HTERT RPE-1 (cell line): ENCODE measurements around the gene MRPS6.

Experiments
- in situ Hi-C: fragments of 300-500 bp; cut with MboI; formaldehyde crosslinking; loops from 4 replicates; pipeline ENCODE4 v1.14.3; 2020; ENCODE audit warnings: low sequenced_read_pairs

The MRPS6 gene

GRCh38 chr21:34065027-34065426 lies 8.4 kb upstream of the MRPS6 start:
- in situ Hi-C loops = no loop called here

DNA sequence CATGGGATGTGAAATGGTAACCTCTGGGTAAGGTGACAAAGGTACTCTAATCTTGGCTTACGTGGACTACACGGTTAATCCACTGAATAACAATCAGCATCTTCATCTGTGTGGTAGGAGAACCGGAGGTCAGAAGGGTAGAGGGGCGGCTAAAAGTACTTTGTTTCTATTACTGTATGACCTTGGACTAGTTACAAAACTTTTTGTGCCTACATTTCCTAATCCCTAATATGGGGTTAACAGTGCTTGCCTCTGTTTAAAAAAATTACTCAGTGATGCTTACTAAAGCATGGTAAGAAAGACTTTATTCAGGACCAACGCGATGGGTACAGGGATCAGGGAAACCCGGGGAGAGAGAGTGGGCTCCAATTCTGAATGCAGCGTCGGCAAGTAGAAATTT lies 1.7 kb upstream of the MRPS6 start:
- in situ Hi-C loops = no loop called here

GRCh38 chr21:34072145-34073031 lies 990 bp upstream of the MRPS6 start:
- in situ Hi-C loops = no loop called here

DNA sequence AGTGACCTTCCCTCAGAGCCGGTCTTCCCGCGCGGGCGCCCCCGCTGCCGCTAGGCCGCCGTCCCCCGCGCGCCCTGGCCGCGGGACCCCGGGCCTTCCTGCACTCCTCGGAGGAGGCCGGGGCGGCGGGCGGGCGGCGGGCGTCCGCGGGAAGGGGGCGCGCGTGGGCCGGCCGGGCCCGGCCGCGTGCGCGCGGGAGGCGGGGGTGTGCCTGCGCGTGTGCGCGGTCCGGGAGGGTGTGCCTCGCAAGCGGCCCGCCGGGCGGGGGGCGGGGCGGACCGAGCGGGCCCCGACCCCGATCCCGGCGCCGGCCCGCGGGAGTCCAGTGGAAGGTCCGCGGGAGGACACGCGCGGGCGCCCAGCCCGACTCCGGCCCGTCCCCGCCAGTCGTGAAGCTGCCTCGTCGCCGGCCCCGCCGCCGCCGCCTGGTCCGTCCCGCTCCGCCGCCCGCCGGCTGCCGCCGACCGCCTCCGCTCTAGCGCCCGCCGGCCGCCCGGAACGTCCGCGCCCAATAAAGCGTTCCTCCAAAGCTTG lies 438 bp downstream of the MRPS6 start:
- in situ Hi-C loops = no loop called here

- in situ Hi-C loops = no loop called here
These were observed 1.1 kb downstream of the MRPS6 start for GRCh38 chr21:34074283-34075090.

DNA sequence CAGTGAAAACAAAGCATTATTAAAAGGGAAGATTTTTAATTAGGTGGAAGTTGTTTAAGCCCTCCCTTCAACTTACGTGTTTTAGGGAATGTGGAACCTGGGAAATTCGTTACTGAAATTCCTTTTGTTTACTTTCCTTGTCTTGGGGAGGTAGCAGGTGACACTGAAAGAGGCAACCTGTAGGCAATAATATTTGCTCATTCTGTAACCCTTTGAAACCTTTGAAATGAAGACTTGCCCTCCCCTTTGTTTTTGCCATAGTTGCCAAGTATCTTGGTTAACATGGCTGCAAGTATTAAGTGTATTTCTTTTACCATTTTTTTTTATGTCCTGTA lies 1.7 kb downstream of the MRPS6 start:
- in situ Hi-C loops = no loop called here

DNA sequence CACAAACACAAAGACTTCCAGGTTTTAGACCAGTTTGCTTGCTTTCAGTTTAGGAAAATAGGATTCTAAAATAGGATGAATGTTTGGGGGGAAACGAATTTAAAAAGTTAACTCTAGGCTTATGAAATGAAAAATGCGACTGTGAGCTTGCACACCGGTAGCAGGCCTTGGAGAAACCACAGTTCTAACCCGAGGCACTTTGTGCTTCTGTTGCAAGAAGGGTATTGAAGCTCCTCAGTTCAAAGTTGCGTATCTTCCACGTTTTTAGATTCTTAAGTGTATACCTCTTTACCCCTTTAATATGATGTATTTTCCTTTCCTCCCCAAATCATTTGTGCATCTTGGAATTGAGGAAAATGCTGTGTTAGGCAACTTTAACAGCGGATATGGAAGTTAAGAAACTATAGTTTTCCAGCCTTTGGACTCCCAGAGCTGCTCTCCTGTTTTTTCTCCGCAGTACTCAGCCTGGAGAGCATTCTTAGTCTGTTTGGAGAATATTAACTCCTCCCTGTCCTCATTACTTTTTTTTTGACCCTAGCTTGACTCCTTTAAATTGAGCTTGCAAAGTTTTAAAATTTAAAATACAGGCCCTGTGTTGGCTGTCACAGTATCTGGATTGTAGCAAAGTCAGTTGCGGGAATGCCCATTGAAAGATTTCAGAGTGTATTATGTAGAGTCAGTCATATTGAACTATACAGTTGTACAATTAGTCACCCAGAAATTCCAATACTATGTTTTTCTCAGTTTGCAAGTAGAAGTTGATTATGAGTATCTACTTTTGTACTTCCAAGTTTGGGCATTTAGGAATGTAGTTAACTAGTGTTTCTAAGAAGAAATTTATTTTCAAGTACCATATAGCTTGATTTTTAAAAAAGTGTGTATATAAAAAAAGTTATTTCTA lies 2.6 kb downstream of the MRPS6 start:
- in situ Hi-C loops = no loop called here

DNA sequence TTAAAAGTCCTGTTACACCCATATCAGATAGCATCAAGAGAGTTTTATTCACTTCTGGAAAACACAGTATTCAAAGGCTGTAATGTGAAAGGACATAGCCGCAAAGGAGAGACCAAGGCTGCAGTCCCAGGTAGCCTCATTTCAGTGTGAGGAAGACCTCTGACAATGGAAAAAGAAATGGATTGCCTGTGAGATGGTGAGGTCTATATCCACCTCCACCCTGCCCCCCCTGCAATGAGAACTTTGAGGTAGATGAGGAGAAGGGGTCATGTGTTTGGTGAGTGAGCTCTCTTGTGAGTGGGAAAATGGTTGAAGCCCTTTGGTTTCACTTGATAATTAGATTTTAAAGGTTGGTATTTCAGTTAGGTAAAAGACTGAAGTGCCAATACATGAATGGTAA lies 3.5 kb downstream of the MRPS6 start:
- in situ Hi-C loops = no loop called here

DNA sequence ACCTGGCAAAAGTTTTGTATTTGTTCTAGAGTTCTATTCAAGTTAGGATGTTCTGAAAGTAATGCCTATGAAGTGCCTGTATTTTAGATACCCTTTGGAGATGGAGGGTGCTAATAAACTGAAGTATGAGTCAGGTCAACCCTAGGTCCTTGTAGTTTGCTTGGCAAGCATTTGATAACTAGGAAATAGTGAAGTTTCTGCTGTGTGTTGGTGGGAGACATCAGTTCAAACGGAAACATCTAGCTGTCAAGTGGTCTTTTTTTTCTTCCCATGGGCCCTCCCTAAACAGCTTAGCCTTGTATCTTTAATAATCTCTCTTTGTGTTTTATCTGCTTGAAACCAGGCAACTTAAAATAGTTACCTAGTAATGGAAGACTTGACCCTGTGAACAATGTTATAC lies 4.5 kb downstream of the MRPS6 start:
- in situ Hi-C loops = no loop called here

GRCh38 chr21:34078915-34079314 lies 5.5 kb downstream of the MRPS6 start:
- in situ Hi-C loops = no loop called here

- in situ Hi-C loops = no loop called here
These were observed 7.3 kb downstream of the MRPS6 start for GRCh38 chr21:34080710-34081109.

DNA sequence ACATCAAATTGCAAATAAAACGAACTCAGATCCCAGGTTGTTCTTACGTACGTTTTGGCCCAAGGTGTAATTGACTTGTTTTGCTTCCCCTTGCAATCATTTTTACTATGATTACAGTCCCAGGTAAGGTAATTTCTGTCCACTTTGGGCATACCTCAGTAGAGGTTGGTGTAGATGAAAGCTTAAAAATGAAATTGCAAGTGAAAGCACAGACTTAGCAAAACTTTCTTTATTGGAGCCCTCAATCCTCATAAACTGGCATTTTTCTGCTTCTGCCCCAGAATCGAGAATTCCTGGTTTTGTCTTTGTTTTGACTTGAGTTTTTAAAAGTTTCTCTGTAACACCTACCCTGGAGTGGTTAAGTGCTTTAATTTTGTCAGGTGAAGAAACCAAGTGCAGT lies 9.4 kb downstream of the MRPS6 start:
- in situ Hi-C loops = no loop called here

DNA sequence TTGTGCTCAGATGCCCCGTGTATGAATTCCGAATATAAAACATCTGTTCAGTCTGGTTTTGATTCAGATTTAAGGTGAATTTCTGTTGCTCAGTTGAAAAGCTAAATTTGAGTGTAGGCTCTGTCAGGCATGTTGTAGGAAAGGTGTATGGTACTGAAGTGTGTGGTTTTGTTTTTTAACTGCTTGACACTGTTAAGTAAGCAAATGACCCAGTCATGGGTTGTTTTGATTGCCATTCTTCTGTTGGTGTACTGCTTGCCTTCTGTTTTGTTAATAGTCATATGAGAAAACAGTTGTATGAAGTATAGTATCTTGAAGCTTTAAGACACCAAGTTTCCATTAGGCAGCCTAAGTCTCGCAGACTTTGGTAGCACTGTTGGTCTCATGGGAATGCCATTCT lies 10.0 kb downstream of the MRPS6 start:
- in situ Hi-C loops = no loop called here

DNA sequence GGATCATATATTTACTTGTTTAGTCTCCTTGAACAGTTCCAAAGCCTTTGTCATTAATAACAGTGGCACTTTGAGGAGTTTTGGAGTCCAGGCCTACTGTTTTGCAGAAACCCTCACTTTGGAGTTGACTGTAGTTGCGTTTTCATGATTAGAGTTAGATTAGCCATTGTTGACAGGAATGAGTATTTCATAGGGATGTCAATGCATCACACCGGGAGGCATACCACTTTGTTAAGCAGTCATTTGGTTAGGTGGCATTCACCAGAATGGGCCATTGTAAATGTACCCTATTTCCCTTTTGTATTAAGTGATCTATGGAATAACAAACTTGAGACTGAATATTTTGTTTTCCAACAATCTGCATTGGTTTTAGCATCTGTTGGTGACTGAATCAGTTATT lies 11.8 kb downstream of the MRPS6 start:
- in situ Hi-C loops = no loop called here

DNA sequence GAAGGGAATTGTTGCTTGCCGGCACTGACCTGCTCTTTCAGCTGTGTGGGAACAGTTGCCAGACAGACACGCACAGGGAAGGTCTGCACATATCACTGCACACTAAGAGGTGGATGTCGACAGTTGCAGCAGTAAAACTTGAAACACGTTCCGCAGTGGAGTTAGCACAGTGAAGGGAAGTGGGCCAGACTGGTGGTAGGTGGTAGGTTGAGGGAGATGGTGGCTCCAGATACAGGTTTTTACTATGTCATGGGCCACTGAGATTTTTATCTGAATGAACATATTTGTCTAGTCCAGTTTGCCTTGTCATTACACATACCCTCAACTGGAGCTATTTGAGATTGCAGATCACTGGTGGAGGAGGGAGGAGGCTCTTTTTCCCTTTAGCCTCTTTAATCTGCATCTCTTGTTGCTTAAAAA lies 13.5 kb downstream of the MRPS6 start:
- in situ Hi-C loops = no loop called here

- in situ Hi-C loops = no loop called here
These were observed 15.4 kb downstream of the MRPS6 start for GRCh38 chr21:34088752-34089151.

- in situ Hi-C loops = no loop called here
These were observed 17.7 kb downstream of the MRPS6 start for GRCh38 chr21:34091032-34091431.

DNA sequence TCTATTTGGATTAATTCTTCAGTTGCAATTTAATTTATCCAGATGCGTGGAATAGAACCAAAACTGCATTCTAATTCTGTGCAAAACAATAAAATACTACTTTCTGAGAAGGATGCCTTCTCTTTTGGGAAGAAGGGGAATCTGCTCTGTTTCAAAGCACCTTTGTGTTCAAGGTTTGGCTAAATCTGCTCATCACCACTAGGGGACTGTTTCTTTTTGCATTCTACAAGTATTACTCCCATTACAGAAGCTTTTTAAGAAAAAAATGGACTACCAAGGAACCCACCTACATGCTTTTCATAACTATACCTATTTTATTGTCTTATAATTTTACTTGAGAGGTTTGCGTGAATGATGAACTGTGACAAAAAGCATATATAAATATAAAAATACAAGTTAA lies 18.2 kb downstream of the MRPS6 start:
- in situ Hi-C loops = no loop called here

- in situ Hi-C loops = no loop called here
These were observed 19.0 kb downstream of the MRPS6 start for GRCh38 chr21:34092262-34092921.

DNA sequence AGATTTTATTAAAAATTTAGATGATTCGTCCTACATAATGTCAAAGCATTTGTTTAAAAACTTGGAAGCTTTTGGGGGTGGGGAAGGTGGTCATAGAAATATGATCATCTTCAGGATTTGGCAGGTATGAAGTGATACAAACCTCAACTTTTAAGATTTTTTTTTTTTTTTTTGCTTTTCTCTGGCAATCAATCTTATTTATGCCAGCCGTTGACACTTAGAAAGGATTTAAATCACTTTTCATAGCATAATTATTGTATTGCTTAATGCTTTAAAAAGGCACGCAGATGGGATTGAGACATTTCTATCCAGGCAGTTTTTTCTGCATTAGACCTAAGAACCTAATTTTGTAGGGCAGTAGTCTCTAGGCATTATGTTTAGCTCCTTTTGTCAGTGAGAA lies 19.7 kb downstream of the MRPS6 start:
- in situ Hi-C loops = no loop called here
